Left ventricle myocardium inferior (tissue), 1 donor: Measurements from ENCODE around the gene INPP4A. TPM values are rescaled to one million over a fixed set of nuclear protein-coding genes. Genes with fewer than 3 reads are reported as not detected.

Experiments
- DNase-seq: peaks from one replicate; pipeline ENCODE4 v3.0.0-alpha.2; 2020
- H3K27ac ChIP-seq: fragments of 200-600 bp; replicated peaks from 2 replicates; pipeline ENCODE4 v1.8.0; 2021
- H3K27me3 ChIP-seq: fragments of 200-600 bp; 2 replicates; pipeline ENCODE4 v1.8.0; 2021; ENCODE audit warnings: low read depth
- H3K36me3 ChIP-seq: fragments of 200-600 bp; 2 replicates; pipeline ENCODE4 v1.8.0; 2021
- H3K4me1 ChIP-seq: fragments of 200-600 bp; 2 replicates; pipeline ENCODE4 v1.8.0; 2021
- H3K4me3 ChIP-seq: fragments of 200-600 bp; 2 replicates; pipeline ENCODE4 v1.8.0; 2021; ENCODE audit warnings: mild to moderate bottlenecking, moderate library complexity
- H3K9me3 ChIP-seq: fragments of 200-600 bp; replicated peaks from 2 replicates; pipeline ENCODE4 v1.8.0; 2021
- CTCF ChIP-seq: fragments of 200-600 bp; IDR thresholded peaks from 2 replicates; pipeline ENCODE4 v1.8.0; 2021; ENCODE audit warnings: antibody characterized with exemption, mild to moderate bottlenecking, borderline replicate concordance
- intact Hi-C: fragments of 100-400 bp; cut with micrococcal nuclease; formaldehyde crosslinking; loops from one replicate; pipeline ENCODE4 v1.11.0; 2022
- total RNA-seq: library from RNA; stranded (reverse); fragmentation: NEBNext Ultra II Directional; extraction: Animal tissue kit (Norgen Biotek cat#: 25700); gene quantifications from one replicate; pipeline ENCODE4 v1.2.1, GENCODE V29; 2021
- donor health status: DM: no; HTN: yes; CAD: no; lungs with severe emphysema.

INPP4A gene
- total RNA-seq, 1 donor from 2014 or later: 20.8 TPM

GRCh38 chr2:98532756-98533155 is 88.1 kb downstream of the INPP4A start:
- H3K9me3 ChIP-seq: no peaks in the 10 kb centered on the region
- no peak for TF ChIP-seq CTCF
- no peak for DNase-seq
- H3K4me3 ChIP-seq: no peak overlapping the region
- H3K36me3 ChIP-seq: peaks cover 19% of the 10 kb centered on the region
- H3K27me3 ChIP-seq: no peaks in the 10 kb centered on the region
- no peaks in the 10 kb centered on the region for H3K4me1 ChIP-seq
- no peak overlapping the region for H3K27ac ChIP-seq
- intact Hi-C loops: no loop called here

DNA sequence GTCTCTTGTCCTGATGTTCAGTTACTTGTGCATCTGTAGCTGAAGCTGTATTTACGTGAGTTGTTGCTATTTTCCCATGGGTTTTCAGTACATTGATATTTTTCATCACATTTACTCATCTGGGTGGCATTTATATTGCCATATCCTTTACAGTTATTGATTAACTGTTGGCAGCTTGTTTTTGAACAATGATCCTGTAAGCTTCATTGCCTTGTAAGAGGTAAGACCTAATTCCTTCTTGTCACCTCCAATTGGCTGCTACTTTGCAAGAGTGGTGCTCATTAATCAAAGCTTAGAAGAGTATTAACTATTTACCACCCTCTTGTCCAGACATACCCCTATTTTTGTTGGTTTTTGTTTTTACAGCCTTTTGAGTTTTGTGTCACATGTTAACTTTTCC is 88.9 kb downstream of the INPP4A start:
- no peak overlapping the region for H3K4me3 ChIP-seq
- DNase-seq: no peak
- no peak overlapping the region for H3K27ac ChIP-seq
- H3K27me3 ChIP-seq: no peaks in the 10 kb centered on the region
- no peak for TF ChIP-seq CTCF
- intact Hi-C loops: no loop called here
- peaks cover 27% of the 10 kb centered on the region for H3K36me3 ChIP-seq
- H3K9me3 ChIP-seq: no peaks in the 10 kb centered on the region
- H3K4me1 ChIP-seq: no peaks in the 10 kb centered on the region

GRCh38 chr2:98534761-98535160 is 90.1 kb downstream of the INPP4A start:
- DNase-seq: no peak
- H3K27me3 ChIP-seq: no peaks in the 10 kb centered on the region
- intact Hi-C loops: no loop called here
- H3K4me3 ChIP-seq: no peak overlapping the region
- no peaks in the 10 kb centered on the region for H3K9me3 ChIP-seq
- peaks cover 39% of the 10 kb centered on the region for H3K36me3 ChIP-seq
- no peaks in the 10 kb centered on the region for H3K4me1 ChIP-seq
- H3K27ac ChIP-seq: no peak overlapping the region
- TF ChIP-seq CTCF: no peak

- Histone ChIP-seq H3K9me3 (no peaks in the 10 kb centered on the region), H3K4me3 (no peak overlapping the region), H3K27ac (no peak overlapping the region), H3K36me3 (peaks cover 53% of the 10 kb centered on the region), H3K4me1 (no peaks in the 10 kb centered on the region), H3K27me3 (no peaks in the 10 kb centered on the region)
- no peak for TF ChIP-seq CTCF
- no peak for DNase-seq
- intact Hi-C loops: no loop called here
Measured at GRCh38 chr2:98535971-98536677, 91.5 kb downstream of the INPP4A start.

- Histone ChIP-seq H3K27ac (no peak overlapping the region), H3K36me3 (peaks cover 58% of the 10 kb centered on the region)
- intact Hi-C loops: no loop called here
Measured at GRCh38 chr2:98537390-98538126, 92.9 kb downstream of the INPP4A start.

More at GRCh38 chr2:98537390-98538126, 92.9 kb downstream of the INPP4A start:
- no peaks in the 10 kb centered on the region for H3K4me1 ChIP-seq
- DNase-seq: no peak
- no peaks in the 10 kb centered on the region for H3K27me3 ChIP-seq
- no peak for TF ChIP-seq CTCF
- H3K9me3 ChIP-seq: no peaks in the 10 kb centered on the region
- H3K4me3 ChIP-seq: no peak overlapping the region
